Natural killer cell (primary cell): Measurements from ENCODE around the gene OR1A2. TPM values are rescaled to one million over a fixed set of nuclear protein-coding genes. Genes with fewer than 3 reads are reported as not detected.

Experiments used
- total RNA-seq, 4 donors: library from RNA; stranded (reverse); fragments of 120-200 nt in 1 of 4; gene quantifications; one replicate each; pipeline versions ENCODE4 v1.2.3 to v1.2.4, GENCODE V29; 2013 to 2022

OR1A2 gene
- total RNA-seq, 3 donors from 2014 or later (not counting 1 experiment from before 2014, with no cell fraction given), result not detected

Other genes with a start within 250 kb of the OR1A2 start
- not detected for gene OR1D5, start 133.9 kb upstream of the OR1A2 start, total RNA-seq
- not detected for gene OR1D2, start 93.1 kb upstream of the OR1A2 start, total RNA-seq
- gene OR1G1, start 70.0 kb upstream of the OR1A2 start, total RNA-seq, result not detected
- not detected for gene OR1A1, start 10.1 kb downstream of the OR1A2 start, total RNA-seq
- gene OR3A1, start 100.8 kb downstream of the OR1A2 start, total RNA-seq, result not detected
- 1 to 10 TPM in 1 of 3 donors, under 1 TPM in 1, not detected in 1; 0.80 to 1.2 TPM for gene OR3A2, start 188.8 kb downstream of the OR1A2 start, total RNA-seq
- gene OR1E1, start 200.9 kb downstream of the OR1A2 start, total RNA-seq, result not detected
- gene OR3A3, start 213.9 kb downstream of the OR1A2 start, total RNA-seq, result not detected
- not detected for gene OR1E2, start 236.3 kb downstream of the OR1A2 start, total RNA-seq